ENCODE data around the gene DIP2C. TPM values are rescaled to one million over a fixed set of nuclear protein-coding genes. Genes with fewer than 3 reads are reported as not detected.
A peak's percentile ranks its signal among the peaks of the same experiment; 100 is the strongest.

The DIP2C gene
- total RNA-seq, 2 donors from 2014 or later, result 12.3 to 41.8 TPM

DNA sequence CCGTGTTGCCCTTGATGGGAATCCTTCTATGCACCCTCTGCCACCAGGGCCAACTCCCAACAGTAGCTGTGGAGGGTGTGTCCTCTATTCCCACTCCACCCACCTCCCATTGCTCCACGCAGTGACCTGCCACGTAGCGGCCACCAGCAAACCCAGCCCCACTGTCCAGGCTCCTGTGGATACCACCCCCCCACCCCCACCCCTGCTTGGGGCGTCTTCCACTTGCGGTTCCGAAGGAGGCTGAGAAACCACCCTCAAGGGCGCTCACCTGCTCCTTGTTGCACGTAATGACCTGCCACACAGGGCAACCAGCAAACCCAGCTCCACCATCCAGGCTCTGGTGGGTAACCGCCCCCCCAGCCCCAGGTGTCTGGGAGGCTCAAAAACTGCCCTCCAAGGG is 72.0 kb downstream of the DIP2C start:
- peaks cover 18% of the 10 kb centered on the region for H3K4me1 ChIP-seq (replicated peaks)
- intact Hi-C loops (cut with DNase I), result no loop called here

DNA sequence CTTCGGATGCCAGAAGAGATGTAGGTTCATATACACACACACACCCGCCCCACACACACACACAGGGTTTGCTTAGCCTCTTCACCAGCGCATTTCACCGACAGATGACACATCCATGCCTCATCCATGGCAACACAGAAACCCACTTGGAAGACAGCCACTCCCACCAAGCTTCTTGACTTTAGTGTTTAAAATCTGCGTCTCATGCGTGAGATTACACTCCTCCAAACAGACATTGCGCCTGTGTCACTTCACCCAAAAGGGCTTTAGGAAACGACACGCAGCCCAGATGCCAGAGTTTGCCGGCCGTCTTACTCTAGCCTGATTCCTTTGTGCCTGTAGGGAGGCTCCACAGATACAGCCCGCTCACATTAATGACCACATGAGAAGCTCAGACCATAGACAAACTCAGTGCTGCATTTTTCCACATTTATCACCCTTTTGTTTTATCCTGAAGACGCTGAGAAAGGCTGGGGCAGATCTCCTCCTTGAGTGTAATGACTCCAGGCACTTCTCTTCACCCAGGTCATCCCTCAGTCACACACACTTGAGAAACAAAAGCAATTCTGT is 73.8 kb downstream of the DIP2C start:
- Histone ChIP-seq H3K36me3 (no peaks in the 10 kb centered on the region), H3K4me1 (replicated peaks) (peaks cover 18% of the 10 kb centered on the region), H3K4me3 (no peak overlapping the region), H3K27me3 (replicated peaks; ENCODE audit: insufficient read depth) (no peaks in the 10 kb centered on the region), H3K27ac (no peak overlapping the region), H3K9me3 (no peaks in the 10 kb centered on the region)
- no peak for TF ChIP-seq POLR2AphosphoS5 (IDR thresholded peaks at IDR 0.05)
- TF ChIP-seq POLR2A (IDR thresholded peaks at IDR 0.05), result no peak
- DNase-seq (ENCODE audit: low spot score), result no peak
- intact Hi-C loops (cut with DNase I), result no loop called here
- 88% methylated on average over 13 of the region's 13 CpGs for WGBS

More for the DNA sequence above, 72.0 kb downstream of the DIP2C start:
- 91% methylated on average over 10 of the region's 10 CpGs for WGBS
- TF ChIP-seq, protein P1, sequence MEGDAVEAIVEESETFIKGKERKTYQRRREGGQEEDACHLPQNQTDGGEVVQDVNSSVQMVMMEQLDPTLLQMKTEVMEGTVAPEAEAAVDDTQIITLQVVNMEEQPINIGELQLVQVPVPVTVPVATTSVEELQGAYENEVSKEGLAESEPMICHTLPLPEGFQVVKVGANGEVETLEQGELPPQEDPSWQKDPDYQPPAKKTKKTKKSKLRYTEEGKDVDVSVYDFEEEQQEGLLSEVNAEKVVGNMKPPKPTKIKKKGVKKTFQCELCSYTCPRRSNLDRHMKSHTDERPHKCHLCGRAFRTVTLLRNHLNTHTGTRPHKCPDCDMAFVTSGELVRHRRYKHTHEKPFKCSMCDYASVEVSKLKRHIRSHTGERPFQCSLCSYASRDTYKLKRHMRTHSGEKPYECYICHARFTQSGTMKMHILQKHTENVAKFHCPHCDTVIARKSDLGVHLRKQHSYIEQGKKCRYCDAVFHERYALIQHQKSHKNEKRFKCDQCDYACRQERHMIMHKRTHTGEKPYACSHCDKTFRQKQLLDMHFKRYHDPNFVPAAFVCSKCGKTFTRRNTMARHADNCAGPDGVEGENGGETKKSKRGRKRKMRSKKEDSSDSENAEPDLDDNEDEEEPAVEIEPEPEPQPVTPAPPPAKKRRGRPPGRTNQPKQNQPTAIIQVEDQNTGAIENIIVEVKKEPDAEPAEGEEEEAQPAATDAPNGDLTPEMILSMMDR (IDR thresholded peaks at IDR 0.05), result no peak
- TF ChIP-seq POLR2AphosphoS5 (IDR thresholded peaks at IDR 0.05) (no peak), POLR2A (IDR thresholded peaks at IDR 0.05) (no peak)
- Histone ChIP-seq H3K36me3 (no peaks in the 10 kb centered on the region), H3K4me3 (no peak overlapping the region), H3K27me3 (replicated peaks; ENCODE audit: insufficient read depth) (no peaks in the 10 kb centered on the region), H3K9me3 (no peaks in the 10 kb centered on the region), H3K27ac (no peak overlapping the region)
- no peak for DNase-seq (ENCODE audit: low spot score)

DNA sequence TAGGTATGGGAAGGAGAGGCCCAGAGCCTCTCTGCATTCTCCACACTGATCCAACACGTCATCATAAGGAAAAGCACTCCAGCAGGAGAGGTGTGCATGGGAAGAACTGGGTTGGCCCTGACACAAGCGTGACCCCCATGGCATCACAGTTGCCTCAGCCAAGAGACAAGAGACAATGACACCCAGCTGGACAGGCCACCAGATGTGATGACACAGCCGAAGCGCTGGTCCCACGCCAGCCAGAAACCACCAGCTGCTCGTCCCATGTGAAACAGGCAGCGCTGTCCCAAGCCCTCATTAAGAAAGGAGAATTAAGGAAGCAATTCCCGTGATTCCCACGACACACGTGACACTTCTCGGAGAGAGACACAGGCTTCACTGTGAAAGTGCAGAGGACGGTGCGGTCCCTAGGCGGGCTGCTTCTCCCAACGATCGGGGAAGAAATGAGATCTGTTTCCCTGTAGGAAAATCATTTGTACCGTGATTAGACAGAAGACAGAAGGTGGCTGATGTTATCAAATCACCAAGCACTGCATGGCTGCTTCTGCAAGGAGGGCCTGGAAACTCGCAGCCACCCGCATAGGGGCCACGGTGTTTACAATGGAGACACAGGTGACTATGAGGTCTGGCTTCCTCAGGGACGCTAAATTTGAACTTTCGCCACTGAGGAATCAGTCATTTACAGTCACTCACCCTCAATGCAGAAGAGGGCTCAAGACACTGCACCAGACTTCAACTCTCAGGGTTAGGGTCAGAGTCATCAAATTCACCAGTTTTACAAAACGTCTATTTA is 74.5 kb downstream of the DIP2C start:
- Histone ChIP-seq H3K36me3 (no peaks in the 10 kb centered on the region), H3K4me3 (no peak overlapping the region), H3K27me3 (replicated peaks; ENCODE audit: insufficient read depth) (no peaks in the 10 kb centered on the region), H3K9me3 (no peaks in the 10 kb centered on the region), H3K4me1 (replicated peaks) (peaks cover 18% of the 10 kb centered on the region), H3K27ac (peak overlapping the region; percentile 41 to 58)
- DNase-seq (ENCODE audit: low spot score), result no peak
- 81% methylated on average over 23 of the region's 23 CpGs for WGBS
- intact Hi-C loops (cut with DNase I), result no loop called here
- TF ChIP-seq, protein P1 (IDR thresholded peaks at IDR 0.05), result no peak
- TF ChIP-seq POLR2A (IDR thresholded peaks at IDR 0.05), result no peak
- TF ChIP-seq POLR2AphosphoS5 (IDR thresholded peaks at IDR 0.05), result no peak

DNA sequence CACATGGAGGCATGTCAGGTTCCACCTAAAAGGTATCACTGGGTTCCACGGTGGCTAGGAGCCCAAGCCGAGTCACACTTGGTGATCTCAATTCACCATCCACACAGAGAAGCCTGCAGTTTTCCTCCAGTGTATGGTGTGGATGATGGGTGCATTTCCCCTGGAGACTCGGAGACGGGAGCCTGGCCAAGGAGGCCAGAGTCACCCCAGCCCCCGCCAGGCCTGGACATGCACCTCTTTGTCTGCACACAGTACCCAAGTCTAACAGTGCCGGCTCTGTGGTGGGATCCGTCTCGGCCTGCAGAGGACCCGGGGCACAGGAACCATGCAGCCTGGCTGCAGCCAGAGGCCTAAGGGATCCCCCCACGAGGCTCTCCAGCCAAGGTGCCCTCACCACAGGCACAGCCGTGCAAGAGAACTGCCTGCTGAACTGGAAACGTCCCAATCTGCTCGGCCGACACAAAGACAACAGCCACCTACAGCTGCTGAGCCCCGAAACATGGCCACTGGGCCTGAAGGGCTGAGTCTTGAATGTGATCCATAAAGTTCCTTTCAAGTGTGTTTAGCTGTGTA is 75.2 kb downstream of the DIP2C start:
- peaks cover 18% of the 10 kb centered on the region for H3K4me1 ChIP-seq (replicated peaks)
- H3K27ac ChIP-seq, result peak overlapping the region; percentile 41 to 58

More for the DNA sequence above, 75.2 kb downstream of the DIP2C start:
- Histone ChIP-seq H3K4me3 (no peak overlapping the region), H3K27me3 (replicated peaks; ENCODE audit: insufficient read depth) (no peaks in the 10 kb centered on the region), H3K9me3 (no peaks in the 10 kb centered on the region), H3K36me3 (no peaks in the 10 kb centered on the region)
- DNase-seq (ENCODE audit: low spot score), result no peak
- intact Hi-C loops (cut with DNase I), result no loop called here
- TF ChIP-seq POLR2A (IDR thresholded peaks at IDR 0.05) (no peak), POLR2AphosphoS5 (IDR thresholded peaks at IDR 0.05) (no peak)
- TF ChIP-seq, protein P1 (IDR thresholded peaks at IDR 0.05), result no peak
- 41% methylated on average over 10 of the region's 15 CpGs for WGBS

Measured in prostate gland (tissue), 2 donors.